ENCODE results near the gene PRSS2.

GRCh38 chr7:142792593-142792992 lies 21.8 kb downstream of the PRSS2 start:
- TF ChIP-seq CTCF (IDR thresholded peaks at IDR 0.05; ENCODE audit: low read depth, low read length) (no peak), EZH2phosphoT487 (IDR thresholded peaks at IDR 0.05; ENCODE audit: low read depth) (no peak)

Measured in OCI-LY3 (cell line).